Heart left ventricle (tissue), 16 donors: Measurements from ENCODE around the gene CELF2. TPM values are rescaled to one million over a fixed set of nuclear protein-coding genes. Genes with fewer than 3 reads are reported as not detected.

Source experiments
- ATAC-seq, 4 donors: fragments of 200-7000 bp; cut with Tn5 transposase; one replicate each; pipeline ENCODE4 v1.9.1; 2020 to 2022; ENCODE audit warnings: moderate library complexity in 4 of 4, mild to moderate bottlenecking in 3 of 4, moderate number of reproducible peaks in 1 of 4
- DNase-seq, 5 donors: peaks; one replicate each; pipeline ENCODE4 v3.0.0-alpha.2; 2020
- H3K27ac ChIP-seq, 12 donors: fragments of 200-600 bp; sonication (generic) in 4 of 12; one replicate each; pipeline versions ENCODE4 v1.5.0 to v1.8.0; 2016 to 2022; ENCODE audit warnings: mild to moderate bottlenecking in 2 of 12
- H3K27me3 ChIP-seq, 9 donors: fragments of 200-600 bp; sonication (generic) in 2 of 9; one replicate each; pipeline versions ENCODE4 v1.5.1 to v1.8.0; 2016 to 2022; ENCODE audit warnings: mild to moderate bottlenecking in 3 of 9
- H3K36me3 ChIP-seq, 9 donors: fragments of 200-600 bp; sonication (generic) in 2 of 9; one replicate each; pipeline versions ENCODE4 v1.5.0 to v1.8.0; 2018 to 2022; ENCODE audit warnings: mild to moderate bottlenecking in 2 of 9
- H3K4me1 ChIP-seq, 12 donors: fragments of 200-600 bp; sonication (generic) in 4 of 12; one replicate each; pipeline versions ENCODE4 v1.5.0 to v1.8.0; 2016 to 2022; ENCODE audit warnings: mild to moderate bottlenecking in 3 of 12
- H3K4me3 ChIP-seq, 12 donors: fragments of 200-600 bp; sonication (generic) in 4 of 12; one replicate each; pipeline versions ENCODE4 v1.5.0 to v1.8.0; 2017 to 2022; ENCODE audit warnings: mild to moderate bottlenecking in 9 of 12, moderate library complexity in 4 of 12
- H3K9me3 ChIP-seq, 12 donors: fragments of 200-600 bp; sonication (generic) in 4 of 12; one replicate each; pipeline versions ENCODE4 v1.5.0 to v1.8.0; 2016 to 2022; ENCODE audit warnings: mild to moderate bottlenecking in 1 of 12
- POLR2A ChIP-seq, 2 donors: fragments of 450-650 bp; IDR thresholded peaks; one replicate each; pipeline ENCODE4 v1.6.1; 2017; ENCODE audit warnings: antibody characterized with exemption in 2 of 2, mild to moderate bottlenecking in 2 of 2, moderate library complexity in 2 of 2
- WGBS, 4 donors: extraction: QIAGEN DNeasy Blood & Tissue Kit in 2 of 4; methylation state at CpG; one replicate each; pipeline versions ENCODE4 v1.1.5 to v1.1.7; 2013 to 2018; 5-methylcytosine and 5-hydroxymethylcytosine counted together
- intact Hi-C, 10 donors: fragments of 100-400 bp; cut with DNase I; formaldehyde crosslinking; loops; one replicate each; pipeline versions ENCODE4 v1.11.1 to v1.14.2; 2022
- polyA plus RNA-seq, 2 donors: library from polyadenylated mRNA; stranded (reverse); fragments of 200-250 nt; gene quantifications; one replicate each; pipeline ENCODE4 v1.2.3, GENCODE V29; 2013
- total RNA-seq, 9 donors: library from RNA; depleted of rRNA in 2 of 9; stranded (reverse); fragments of >200 nt in 2 of 9; fragmentation: NEBNext Ultra II Directional in 3 of 9; extraction: Animal tissue kit (Norgen Biotek cat#: 25700) in 3 of 9; gene quantifications; one replicate each; pipeline versions ENCODE4 v1.1.0 to v1.2.4, GENCODE V29; 2016 to 2023
- TF ChIP-seq, protein P1 (sequence below), 12 donors: fragments of 200-600 bp; sonication (generic) in 4 of 12; IDR thresholded peaks; one replicate each; pipeline versions ENCODE4 v1.5.0 to v1.8.0; 2018 to 2022; ENCODE audit warnings: antibody characterized with exemption in 12 of 12, mild to moderate bottlenecking in 5 of 12
- donor health status: ischemic (EF 13 %, LVEDD 7.1; RV severe dilation, severe dysfunction).
- donor health status: healthy with polysubstance abuse.
- donor health status: DM: no; HTN: yes; CAD: no.
- donor health status: DM: no; HTN: no; CAD: no.
- donor health status: ischemic (EF 25% LVEDD 6.9; RV normal size, moderate dysfunction).
- donor health status: ischemic (EF 25% LVEDD 5.7; RV mildly dilated, moderate dysfunction).
- donor health status: healthy.
- donor health status: DM: yes; HTN: yes; CAD: no.
- donor health status: ischemic (EF 35%, LVEDD 5.7; RV mildly dilated, moderate dysfunction).
- donor health status: nonischemic (EF 11% LVEDD 7.7; RV severe dilation, severe dysfunction).
- donor health status: DM: yes; HTN: yes; CAD: no.
- donor health status: PGD.
- donor health status: ischemic (EF 29% LVEDD 5.4; RV normal size, mild dysfunction).
- donor health status: nonischemic (EF 23%, LVEDD 6.1; RV moderate dilation, normal function).

CELF2 gene
- total and polyA plus RNA-seq, 11 donors: 14.2 to 103 (median 67.1) TPM

DNA sequence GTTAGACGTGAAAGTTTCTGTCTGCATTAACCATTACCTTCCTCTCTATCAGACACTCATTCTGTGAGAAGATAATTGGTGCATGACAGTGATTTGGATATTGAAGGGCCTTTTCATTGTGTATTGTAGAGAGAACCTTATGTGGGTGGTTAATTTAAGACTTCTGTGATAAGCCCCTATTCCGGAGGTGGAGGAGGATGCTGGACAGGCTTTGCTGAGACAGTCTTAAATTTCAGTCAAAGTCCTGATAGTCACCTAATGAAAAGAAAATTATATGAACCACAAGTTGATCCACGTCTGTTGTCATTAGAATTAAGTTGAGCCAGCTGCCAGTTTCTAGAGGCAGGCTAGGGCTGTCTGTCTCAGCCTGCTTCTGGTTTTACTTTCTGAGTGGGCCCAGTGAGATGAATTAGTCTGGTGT lies 62.9 kb downstream of the CELF2 start:
- Histone ChIP-seq H3K27ac (peak overlapping the region in 5 of 12 donors; percentile 9 to 32 (median 12)), H3K36me3 (no peaks in the 10 kb centered on the region), H3K27me3 (no peaks in the 10 kb centered on the region), H3K4me3 (no peak overlapping the region), H3K4me1 (peaks cover 0 to 65% (median 36%) of the 10 kb centered on the region in 12 donors), H3K9me3 (no peaks in the 10 kb centered on the region)
- 37 to 56% (median 43%) methylated on average over 3 of the region's 3 CpGs for WGBS, 4 donors
- ATAC-seq (no peak), DNase-seq (no peak)
- intact Hi-C loops: loop anchor here in 1 of 10 donors (5.0 kb wide), 1 partner anchor 33 kb away; no protein-coding TSS in a partner anchor
- TF ChIP-seq, protein P1, sequence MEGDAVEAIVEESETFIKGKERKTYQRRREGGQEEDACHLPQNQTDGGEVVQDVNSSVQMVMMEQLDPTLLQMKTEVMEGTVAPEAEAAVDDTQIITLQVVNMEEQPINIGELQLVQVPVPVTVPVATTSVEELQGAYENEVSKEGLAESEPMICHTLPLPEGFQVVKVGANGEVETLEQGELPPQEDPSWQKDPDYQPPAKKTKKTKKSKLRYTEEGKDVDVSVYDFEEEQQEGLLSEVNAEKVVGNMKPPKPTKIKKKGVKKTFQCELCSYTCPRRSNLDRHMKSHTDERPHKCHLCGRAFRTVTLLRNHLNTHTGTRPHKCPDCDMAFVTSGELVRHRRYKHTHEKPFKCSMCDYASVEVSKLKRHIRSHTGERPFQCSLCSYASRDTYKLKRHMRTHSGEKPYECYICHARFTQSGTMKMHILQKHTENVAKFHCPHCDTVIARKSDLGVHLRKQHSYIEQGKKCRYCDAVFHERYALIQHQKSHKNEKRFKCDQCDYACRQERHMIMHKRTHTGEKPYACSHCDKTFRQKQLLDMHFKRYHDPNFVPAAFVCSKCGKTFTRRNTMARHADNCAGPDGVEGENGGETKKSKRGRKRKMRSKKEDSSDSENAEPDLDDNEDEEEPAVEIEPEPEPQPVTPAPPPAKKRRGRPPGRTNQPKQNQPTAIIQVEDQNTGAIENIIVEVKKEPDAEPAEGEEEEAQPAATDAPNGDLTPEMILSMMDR (IDR thresholded peaks at IDR 0.05): no peak

DNA sequence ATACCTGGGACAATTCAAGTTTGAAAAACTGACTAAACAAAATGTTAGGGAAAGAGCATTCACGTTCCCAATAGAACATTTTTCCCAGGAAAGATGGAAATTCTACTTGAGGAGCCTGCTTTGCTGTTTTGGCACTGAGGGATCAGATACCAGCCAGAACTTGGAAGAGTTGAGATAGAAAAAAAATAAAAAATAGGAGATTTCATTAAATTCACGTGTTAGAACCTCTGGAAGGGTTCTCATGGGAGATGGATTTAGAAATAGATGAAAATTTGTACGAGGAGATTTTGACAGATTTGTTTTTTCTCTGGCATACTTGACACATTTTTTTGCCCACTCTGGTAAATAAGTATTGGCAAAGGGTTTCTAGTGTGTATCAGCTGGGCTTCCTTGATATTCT lies 63.7 kb downstream of the CELF2 start:
- Histone ChIP-seq H3K9me3 (no peaks in the 10 kb centered on the region), H3K4me3 (no peak overlapping the region), H3K4me1 (peaks cover 0 to 65% (median 38%) of the 10 kb centered on the region in 12 donors), H3K36me3 (no peaks in the 10 kb centered on the region), H3K27ac (peak overlapping the region in 6 of 12 donors; percentile 2 to 32 (median 19)), H3K27me3 (no peaks in the 10 kb centered on the region)
- ATAC-seq (no peak), DNase-seq (no peak)
- intact Hi-C loops: loop anchor here in 1 of 10 donors (5.0 kb wide), 1 partner anchor 34 kb away; no protein-coding TSS in a partner anchor
- WGBS, 4 donors: 34 to 62% (median 41%) methylated on average over 3 of the region's 3 CpGs
- TF ChIP-seq POLR2A (IDR thresholded peaks at IDR 0.05): no peak
- TF ChIP-seq, protein P1 (IDR thresholded peaks at IDR 0.05): no peak

GRCh38 chr10:11082526-11082925 lies 64.9 kb downstream of the CELF2 start:
- intact Hi-C loops: loop anchor here in 1 of 10 donors (5.0 kb wide), 1 partner anchor 35 kb away; no protein-coding TSS in a partner anchor
- H3K9me3 ChIP-seq: no peaks in the 10 kb centered on the region
- H3K27ac ChIP-seq: peak overlapping the region in 1 of 12 donors; percentile 28
- ATAC-seq: no peak
- peaks cover 0 to 68% (median 34%) of the 10 kb centered on the region in 12 donors for H3K4me1 ChIP-seq
- no peaks in the 10 kb centered on the region for H3K36me3 ChIP-seq
- no peaks in the 10 kb centered on the region for H3K27me3 ChIP-seq
- TF ChIP-seq, protein P1 (IDR thresholded peaks at IDR 0.05): no peak
- no peak for TF ChIP-seq POLR2A (IDR thresholded peaks at IDR 0.05)
- no peak for DNase-seq
- no peak overlapping the region for H3K4me3 ChIP-seq
- 0 to 34% (median 0%) methylated on average over 1 of the region's 1 CpG for WGBS, 4 donors

DNA sequence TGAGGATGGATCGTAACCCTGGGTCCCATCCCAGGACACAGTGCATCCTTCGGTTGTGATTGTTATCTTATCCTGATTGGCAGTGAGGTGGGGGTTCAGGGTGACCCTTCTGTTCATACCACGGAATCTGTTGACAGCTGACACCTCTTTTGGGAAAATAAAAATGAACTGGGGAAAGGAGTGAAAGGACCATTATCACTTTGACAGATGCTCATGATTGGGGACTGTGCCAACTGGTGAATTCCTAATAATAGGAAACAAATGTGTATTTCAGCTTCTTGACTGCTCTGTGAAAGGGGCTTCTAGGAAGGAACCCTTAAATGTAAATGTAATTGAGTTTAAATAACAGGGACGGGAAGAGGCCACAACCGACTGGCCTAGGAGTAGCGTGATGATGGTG lies 65.4 kb downstream of the CELF2 start:
- DNase-seq (no peak), ATAC-seq (no peak)
- TF ChIP-seq, protein P1 (IDR thresholded peaks at IDR 0.05): no peak
- TF ChIP-seq POLR2A (IDR thresholded peaks at IDR 0.05): no peak
- intact Hi-C loops: loop anchor here in 1 of 10 donors (5.0 kb wide), 1 partner anchor 36 kb away; no protein-coding TSS in a partner anchor
- Histone ChIP-seq H3K4me3 (no peak overlapping the region), H3K36me3 (no peaks in the 10 kb centered on the region), H3K27ac (no peak overlapping the region), H3K27me3 (no peaks in the 10 kb centered on the region), H3K9me3 (no peaks in the 10 kb centered on the region), H3K4me1 (peaks cover 0 to 72% (median 34%) of the 10 kb centered on the region in 12 donors)
- WGBS, 4 donors: 51 to 65% (median 57%) methylated on average over 6 of the region's 6 CpGs
